Frontal cortex (tissue), 4 donors: ENCODE measurements around the gene GCC1. TPM values are rescaled to one million over a fixed set of nuclear protein-coding genes. Genes with fewer than 3 reads are reported as not detected.
A peak's percentile ranks its signal among the peaks of the same experiment; 100 is the strongest.
"Not testable (repeated sequence)": the region's sequence is repeated elsewhere in the genome, so short reads cannot be mapped to it uniquely, and the experiment has no call there.

Experiments used
- DNase-seq, 2 donors: peaks; one replicate each; pipeline ENCODE4 v3.0.0; 2012; ENCODE audit warnings: low spot score in 2 of 2
- FAIRE-seq: peaks from 2 replicates; lab custom pipeline; 2012; peaks lifted over from hg19 to GRCh38; lab: Jason Lieb, UNC
- total RNA-seq: library from RNA; depleted of rRNA; stranded (reverse); fragments of >200 nt; gene quantifications from one replicate; pipeline ENCODE4 v1.2.3, GENCODE V29; 2014
- donor health status: control.
- donor health status: control.
- donor health status: control.

The GCC1 gene
- total RNA-seq, 1 donor from 2014 or later, result 13.5 TPM

GRCh38 chr7:127591591-127591990 is 6.2 kb upstream of the GCC1 start:
- DNase-seq, result no peak
- no peak for FAIRE-seq

GRCh38 chr7:127591189-127591588 is 5.8 kb upstream of the GCC1 start:
- FAIRE-seq, result no peak
- no peak for DNase-seq

- no peak for DNase-seq
- FAIRE-seq, result no peak
Measured at GRCh38 chr7:127589896-127590295, 4.5 kb upstream of the GCC1 start.

GRCh38 chr7:127588697-127589482 is 3.5 kb upstream of the GCC1 start:
- DNase-seq, result peak; percentile 60 to 74
- FAIRE-seq, result no peak

GRCh38 chr7:127588019-127588696 is 2.8 kb upstream of the GCC1 start, which contains the start of gene ARF5:
Gene ARF5, plus strand, starts transcription at chr7:127588411. Its CDS starts 88 bp downstream, at chr7:127588499.
- DNase-seq (peak; percentile 96 to 97), FAIRE-seq (no peak)

- DNase-seq, result no peak
- no peak for FAIRE-seq
Measured at GRCh38 chr7:127587663-127588018, 2.2 kb upstream of the GCC1 start.

- FAIRE-seq (no peak), DNase-seq (no peak)
Measured at GRCh38 chr7:127586346-127586745, 950 bp upstream of the GCC1 start.

GRCh38 chr7:127584648-127585043 is 750 bp downstream of the GCC1 start:
- FAIRE-seq (no peak), DNase-seq (no peak)

- DNase-seq (no peak), FAIRE-seq (no peak)
Measured at GRCh38 chr7:127582361-127582760, 3.0 kb downstream of the GCC1 start.

GRCh38 chr7:127581716-127582115 is 3.7 kb downstream of the GCC1 start:
- FAIRE-seq, result no peak
- no peak for DNase-seq

GRCh38 chr7:127580612-127581011 is 4.8 kb downstream of the GCC1 start:
- no peak for DNase-seq
- no peak for FAIRE-seq

GRCh38 chr7:127578711-127579275 is 6.6 kb downstream of the GCC1 start:
- DNase-seq (no peak), FAIRE-seq (no peak)

GRCh38 chr7:127578036-127578684 is 7.2 kb downstream of the GCC1 start:
- no peak for FAIRE-seq
- no peak for DNase-seq

- FAIRE-seq (no peak), DNase-seq (no peak)
Measured at GRCh38 chr7:127571741-127572505, 13.5 kb downstream of the GCC1 start.

- FAIRE-seq, result not testable (repeated sequence)
Measured at GRCh38 chr7:127568034-127568433, 17.4 kb downstream of the GCC1 start.

GRCh38 chr7:127566242-127566641 is 19.2 kb downstream of the GCC1 start:
- FAIRE-seq (no peak), DNase-seq (no peak)

More at GRCh38 chr7:127568034-127568433, 17.4 kb downstream of the GCC1 start:
- not testable (repeated sequence) for DNase-seq

- DNase-seq, result no peak
- no peak for FAIRE-seq
Measured at GRCh38 chr7:127557803-127558202, 27.6 kb downstream of the GCC1 start.

- FAIRE-seq (no peak), DNase-seq (no peak)
Measured at GRCh38 chr7:127556404-127556803, 29.0 kb downstream of the GCC1 start.

GRCh38 chr7:127551941-127552340 is 33.5 kb downstream of the GCC1 start:
- no peak for FAIRE-seq
- DNase-seq, result no peak

- FAIRE-seq (no peak), DNase-seq (no peak)
Measured at GRCh38 chr7:127550247-127550646, 35.1 kb downstream of the GCC1 start.
